HG03039 (cell line): Measurements from ENCODE around the gene ERP27.
A peak's percentile ranks its signal among the peaks of the same experiment; 100 is the strongest.

ENCODE experiments used
- ATAC-seq: cut with Tn5 transposase; IDR thresholded peaks from one replicate; pipeline ENCODE4 v1.9.1; 2021; ENCODE audit warnings: mild to moderate bottlenecking, moderate library complexity; ENCODE audit not compliant: unreplicated experiment

ERP27 gene

GRCh38 chr12:14959916-14960496 is 21.7 kb upstream of the ERP27 start:
- no peak for ATAC-seq

DNA sequence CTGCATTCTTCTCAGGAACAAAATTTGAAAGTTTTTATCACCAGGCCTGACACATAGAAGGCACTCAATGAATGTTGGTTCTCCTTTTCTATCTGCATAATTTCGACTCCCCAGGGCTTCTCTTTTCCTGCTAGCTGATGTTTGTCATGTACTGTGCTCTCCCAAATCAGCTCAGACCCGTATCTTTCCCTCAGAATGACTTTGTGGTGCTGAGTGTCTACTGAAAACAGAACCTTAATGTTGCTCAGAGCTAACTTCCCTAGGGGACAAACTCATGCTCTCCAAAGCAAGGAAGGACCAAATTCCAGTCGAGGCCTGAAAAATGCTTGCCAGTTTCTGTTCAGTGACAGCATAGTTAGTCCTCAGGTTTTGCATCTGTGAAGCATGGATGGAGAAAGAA is 21.1 kb upstream of the ERP27 start:
- no peak for ATAC-seq

DNA sequence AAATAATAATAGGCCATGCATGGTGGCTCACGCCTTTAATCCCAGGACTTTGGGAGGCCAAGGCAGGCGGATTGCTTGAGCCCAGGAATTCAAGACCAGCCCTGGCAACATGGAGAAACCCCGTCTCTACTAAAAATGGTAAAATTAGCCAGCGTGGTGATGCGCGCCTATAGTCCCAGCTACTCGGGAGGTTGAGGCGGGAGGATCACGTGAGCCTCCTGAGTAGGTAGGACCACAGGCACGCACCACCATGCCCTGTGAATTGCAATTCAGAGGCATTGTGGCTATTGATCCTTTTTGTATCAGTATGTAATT is 20.7 kb upstream of the ERP27 start:
- ATAC-seq = no peak

DNA sequence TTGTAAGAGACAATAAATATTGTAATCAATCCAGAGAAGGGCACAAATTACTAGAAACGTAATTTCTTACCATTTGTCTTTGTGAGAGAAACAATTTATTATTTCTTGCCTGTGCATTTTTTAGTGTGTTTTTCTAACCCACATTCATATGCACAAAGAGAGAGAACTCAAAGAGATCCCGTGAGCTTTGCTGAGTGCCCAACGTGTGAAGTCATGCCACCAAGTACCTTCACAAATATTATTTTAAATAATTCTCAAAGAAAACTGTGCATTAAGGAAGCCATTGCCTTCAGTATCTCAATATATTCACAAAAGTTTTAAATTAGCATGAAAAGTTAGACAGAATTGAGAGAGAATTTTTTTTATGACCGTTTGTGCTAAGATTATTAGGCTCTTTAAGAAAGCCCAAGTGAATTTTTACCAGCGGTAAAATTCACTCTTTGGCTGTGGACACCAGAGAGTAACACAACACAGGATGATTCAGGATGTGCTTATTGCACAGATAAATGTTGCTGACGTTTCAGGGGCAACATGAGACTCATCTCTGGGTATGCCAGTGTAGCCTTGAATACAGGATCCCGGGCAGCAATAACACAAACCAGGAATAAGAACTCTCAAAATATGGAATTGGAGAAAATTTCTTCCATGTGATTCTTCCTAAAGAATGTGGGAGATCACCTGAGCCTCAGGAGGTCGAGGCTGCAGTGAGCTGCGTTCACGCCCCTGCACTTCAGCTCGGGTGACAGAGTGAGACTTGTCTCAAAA is 20.2 kb upstream of the ERP27 start:
- no peak for ATAC-seq

GRCh38 chr12:14957551-14958168 is 19.3 kb upstream of the ERP27 start:
- no peak for ATAC-seq

- ATAC-seq = no peak
Observed at GRCh38 chr12:14956905-14957304, 18.6 kb upstream of the ERP27 start.

GRCh38 chr12:14956024-14956891 is 17.9 kb upstream of the ERP27 start:
- ATAC-seq = no peak

- ATAC-seq = no peak
Observed at GRCh38 chr12:14954269-14954668, 15.9 kb upstream of the ERP27 start.

- no peak for ATAC-seq
Observed at GRCh38 chr12:14953752-14954151, 15.4 kb upstream of the ERP27 start.

DNA sequence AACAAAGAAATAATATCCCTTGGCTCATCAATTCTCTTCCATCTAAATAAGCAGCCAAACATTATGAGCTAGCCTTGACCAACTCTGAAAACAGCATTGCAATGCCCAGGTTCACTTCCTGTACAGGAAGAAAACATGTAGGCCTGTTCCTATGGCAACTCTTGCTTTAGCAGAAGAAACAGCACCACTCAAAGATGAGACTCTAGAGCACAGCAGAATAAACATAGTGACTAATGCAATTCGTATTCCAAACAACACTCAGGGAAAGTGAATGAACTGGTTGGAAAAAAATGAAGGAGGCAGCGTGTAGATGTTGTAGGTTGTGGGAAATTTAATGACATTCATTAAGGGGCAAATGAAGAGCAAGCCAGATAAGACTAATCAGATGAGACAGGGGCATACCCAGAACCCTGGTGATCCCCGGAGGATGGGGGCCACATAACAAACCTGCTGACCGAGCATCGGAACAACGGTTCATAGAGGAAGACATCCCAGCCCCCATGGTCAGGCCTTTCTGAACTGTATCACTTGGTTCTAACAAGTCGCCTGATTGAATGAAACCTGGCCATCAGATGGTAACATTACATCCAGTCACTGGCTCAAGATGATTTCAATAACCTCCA is 14.1 kb upstream of the ERP27 start:
- peak; percentile 48 for ATAC-seq

DNA sequence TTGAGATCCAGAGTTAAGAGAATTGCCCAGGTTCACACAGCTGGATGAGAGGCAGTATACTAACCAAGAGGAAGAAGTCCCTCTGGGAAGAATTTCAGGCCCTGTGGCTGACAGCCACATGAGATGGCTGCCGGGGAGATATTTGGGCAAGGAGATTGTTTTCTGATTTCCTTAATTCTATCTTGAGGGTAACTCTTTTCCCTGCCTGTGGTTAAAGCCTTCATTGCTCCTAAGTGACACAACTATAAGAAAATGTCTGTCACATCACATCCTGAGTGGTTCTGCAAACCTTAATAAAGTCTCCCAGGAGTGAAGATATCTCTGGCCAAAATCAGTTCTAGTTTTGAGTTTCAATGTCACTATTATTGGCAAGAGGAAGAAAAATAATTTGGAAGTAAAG is 13.5 kb upstream of the ERP27 start:
- no peak for ATAC-seq

- no peak for ATAC-seq
Observed at GRCh38 chr12:14950982-14951746, 12.8 kb upstream of the ERP27 start.

DNA sequence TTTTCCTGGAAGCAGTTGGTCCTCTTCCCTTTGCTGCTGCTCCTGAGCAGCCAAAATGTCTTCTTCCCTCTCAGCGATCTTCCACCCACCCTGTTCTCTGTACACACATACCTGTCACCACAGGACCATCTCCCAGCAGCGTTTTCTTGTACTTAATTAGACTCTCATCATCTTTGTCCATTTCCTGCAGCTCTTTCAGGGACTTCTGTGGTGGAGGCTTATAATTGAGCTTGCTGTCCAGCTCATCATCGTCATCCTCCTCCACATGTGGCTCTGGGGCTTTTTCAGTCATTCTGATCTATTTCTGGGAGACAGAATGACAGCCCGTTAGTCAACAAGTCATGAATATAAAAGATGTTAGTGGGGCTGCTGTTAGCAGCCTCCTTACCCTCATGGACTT is 12.1 kb upstream of the ERP27 start:
- ATAC-seq = peak; percentile 27

DNA sequence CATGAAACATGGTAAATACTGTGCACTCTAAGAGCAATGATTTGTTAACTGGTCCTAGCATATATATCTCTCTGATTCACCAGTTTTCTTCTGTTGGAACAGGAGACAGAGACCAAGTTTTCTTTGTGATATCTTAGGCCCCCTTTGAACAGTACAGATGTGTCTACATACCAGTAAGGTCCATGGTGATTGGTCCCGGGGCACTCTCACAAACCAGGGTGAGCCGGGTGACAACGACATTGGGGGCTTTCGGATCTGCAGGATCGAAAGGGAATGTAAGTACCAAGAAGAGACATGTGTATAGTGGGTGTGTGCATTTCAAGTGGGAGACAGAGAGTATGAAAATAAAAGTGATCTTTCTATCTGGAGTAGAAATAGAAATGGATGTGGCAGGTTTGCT is 11.3 kb upstream of the ERP27 start:
- ATAC-seq = no peak

- ATAC-seq = peak; percentile 90
Observed at GRCh38 chr12:14948672-14949071, 10.3 kb upstream of the ERP27 start.

DNA sequence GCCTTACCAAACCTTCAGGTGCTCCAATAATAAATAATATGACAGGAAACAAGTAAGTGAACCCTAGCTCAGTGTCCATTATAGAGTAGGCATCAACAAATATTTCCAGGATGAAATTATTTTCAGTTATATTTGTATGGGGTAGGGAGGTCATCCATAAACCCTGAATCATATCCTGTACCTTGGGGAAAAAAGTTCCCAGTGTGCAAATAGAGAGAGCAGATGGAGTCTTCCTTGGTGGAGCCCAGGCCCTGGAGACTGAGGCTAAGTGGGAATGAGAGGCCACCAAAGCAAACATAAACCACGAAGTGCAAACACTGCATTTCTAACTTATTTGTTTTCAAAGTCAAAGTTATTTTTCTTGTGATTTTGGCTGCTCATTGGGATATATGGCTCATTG is 8.5 kb upstream of the ERP27 start:
- no peak for ATAC-seq

DNA sequence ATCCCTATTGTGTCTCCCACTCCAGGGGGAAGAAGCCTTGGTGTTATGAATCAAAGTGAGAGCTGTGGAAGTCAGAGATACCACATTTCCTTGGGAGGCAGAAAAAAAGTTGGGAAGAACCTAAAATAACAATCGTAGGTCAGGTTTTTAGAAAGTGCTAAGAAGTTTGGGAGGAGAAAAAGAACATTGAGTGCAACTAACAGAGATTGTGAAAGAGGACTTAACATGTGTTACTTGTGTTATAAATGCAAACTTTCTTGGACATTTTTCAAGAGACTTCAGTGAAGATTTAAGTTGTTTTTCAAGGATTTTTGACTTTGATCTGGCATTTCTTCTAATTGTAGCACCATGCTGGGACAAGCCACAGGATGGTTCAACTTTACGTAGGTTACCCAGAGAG is 7.8 kb upstream of the ERP27 start:
- no peak for ATAC-seq

- ATAC-seq = no peak
Observed at GRCh38 chr12:14942196-14942931, 4.0 kb upstream of the ERP27 start.

DNA sequence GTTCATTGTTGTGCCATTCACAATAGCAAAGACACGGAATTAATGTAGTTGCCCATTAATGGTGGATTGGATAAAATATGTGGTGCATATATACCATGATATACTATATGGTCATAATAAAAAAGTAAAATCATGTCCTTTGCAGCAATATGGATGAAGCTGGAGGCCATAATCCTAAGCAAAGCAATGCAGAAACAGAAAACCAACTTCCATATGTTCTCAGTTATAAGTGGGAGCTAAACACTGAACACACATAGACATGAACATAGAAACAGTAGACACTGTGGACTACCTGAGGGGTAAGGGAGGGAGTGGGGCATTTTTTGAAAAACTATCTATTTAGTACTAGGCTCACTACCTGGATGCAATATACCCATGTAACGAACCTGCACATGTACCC is 3.0 kb upstream of the ERP27 start:
- ATAC-seq = no peak

DNA sequence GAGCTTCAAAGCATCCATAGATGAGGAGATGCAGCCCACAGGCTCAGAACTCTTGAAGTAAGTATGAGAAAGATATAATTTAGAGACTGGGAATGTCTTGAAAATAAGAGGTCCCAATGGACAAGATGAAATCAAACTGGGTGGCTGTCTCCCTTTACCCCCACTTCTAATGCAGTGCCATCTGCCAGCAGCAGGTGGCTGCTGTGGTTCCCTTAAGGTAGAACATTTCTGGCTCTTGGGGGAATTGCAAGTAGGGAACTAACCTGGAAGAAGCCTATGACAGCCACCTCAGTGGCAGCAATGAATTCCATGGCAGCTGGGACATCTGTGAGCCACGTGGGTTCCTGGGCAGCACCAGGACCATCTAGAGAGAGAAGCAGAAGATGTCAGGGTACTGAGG is 648 bp downstream of the ERP27 start:
- no peak for ATAC-seq
